Liver (tissue), 9 donors: ENCODE results near the gene PEX14. TPM values are rescaled to one million over a fixed set of nuclear protein-coding genes. Genes with fewer than 3 reads are reported as not detected.

Experiments used
- DNase-seq: peaks from one replicate; pipeline ENCODE4 v3.0.0-alpha.2; 2017; ENCODE audit warnings: low spot score
- H3K27ac ChIP-seq, 2 donors: one replicate each; pipeline ENCODE4 v1.7.0; 2013; ENCODE audit warnings: inconsistent platforms in 2 of 2, low read length in 2 of 2, control low read depth in 1 of 2, low read depth in 1 of 2, mild to moderate bottlenecking in 1 of 2
- H3K27me3 ChIP-seq, 4 donors: one replicate each; pipeline versions ENCODE4 v1.6.1 to v1.7.0; 2013; ENCODE audit warnings: low read length in 3 of 4, inconsistent platforms in 1 of 4, mild to moderate bottlenecking in 1 of 4, moderate library complexity in 1 of 4; ENCODE audit not compliant: control insufficient read depth in 4 of 4, insufficient read depth in 4 of 4
- H3K36me3 ChIP-seq, 4 donors: one replicate each; pipeline versions ENCODE4 v1.6.1 to v1.7.0; 2013; ENCODE audit warnings: low read length in 3 of 4, mild to moderate bottlenecking in 3 of 4, low read depth in 1 of 4, moderate library complexity in 1 of 4; ENCODE audit not compliant: control insufficient read depth in 4 of 4, insufficient read depth in 3 of 4
- H3K4me1 ChIP-seq, 4 donors: one replicate each; pipeline versions ENCODE4 v1.6.1 to v1.7.0; 2013; ENCODE audit warnings: low read length in 3 of 4, mild to moderate bottlenecking in 3 of 4, moderate library complexity in 1 of 4; ENCODE audit not compliant: control insufficient read depth in 4 of 4, insufficient read depth in 4 of 4
- H3K4me3 ChIP-seq, 3 donors: one replicate each; pipeline versions ENCODE4 v1.6.1 to v1.7.0; 2013; ENCODE audit warnings: low read length in 3 of 3, control low read depth in 1 of 3, low read depth in 1 of 3, mild to moderate bottlenecking in 1 of 3
- H3K9ac ChIP-seq, 2 donors: one replicate each; pipeline ENCODE4 v1.7.0; 2013; ENCODE audit warnings: low read length in 2 of 2, mild to moderate bottlenecking in 2 of 2, moderate library complexity in 2 of 2, control low read depth in 1 of 2, low read depth in 1 of 2
- H3K9me3 ChIP-seq, 4 donors: one replicate each; pipeline versions ENCODE4 v1.6.1 to v1.7.0; 2013; ENCODE audit warnings: low read length in 3 of 4; ENCODE audit not compliant: control insufficient read depth in 4 of 4
- FOXA1 ChIP-seq: IDR thresholded peaks from 2 replicates; pipeline ENCODE4 v1.6.1; 2016; ENCODE audit warnings: antibody characterized with exemption
- FOXA2 ChIP-seq: IDR thresholded peaks from 2 replicates; pipeline ENCODE4 v1.6.1; 2016; ENCODE audit warnings: antibody characterized with exemption
- JUND ChIP-seq, 2 donors: IDR thresholded peaks; 2 replicates each; pipeline ENCODE4 v1.6.1; 2016; ENCODE audit warnings: antibody characterized with exemption in 2 of 2
- NR2F2 ChIP-seq: IDR thresholded peaks from 2 replicates; pipeline ENCODE4 v1.6.1; 2016; ENCODE audit warnings: antibody characterized with exemption
- RAD21 ChIP-seq, 2 donors: IDR thresholded peaks; 2 replicates each; pipeline ENCODE4 v1.6.1; 2016; ENCODE audit warnings: antibody characterized with exemption in 2 of 2, mild to moderate bottlenecking in 2 of 2
- TAF1 ChIP-seq: conservative IDR thresholded peaks from 2 replicates; pipeline ENCODE4 v1.6.1; 2016; ENCODE audit warnings: antibody characterized with exemption, mild to moderate bottlenecking
- YY1 ChIP-seq: IDR thresholded peaks from 2 replicates; pipeline ENCODE4 v1.6.1; 2016; ENCODE audit warnings: antibody characterized with exemption, mild to moderate bottlenecking
- WGBS: extraction: QIAGEN DNeasy Blood & Tissue Kit; methylation state at CpG from one replicate; pipeline ENCODE4 v1.1.7; 2013; 5-methylcytosine and 5-hydroxymethylcytosine counted together
- polyA plus RNA-seq, 2 donors: library from polyadenylated mRNA; stranded (reverse) in 1 of 2; unstranded in 1 of 2; fragments of 200-250 nt in 1 of 2; fragments of >200 nt in 1 of 2; fragmentation: Nextera tagmentation in 1 of 2; extraction: Ambion mirVana in 1 of 2; gene quantifications; one replicate each; pipeline versions ENCODE4 v1.2.1 to v1.2.3, GENCODE V29; 2013 to 2015
- total RNA-seq, 2 donors: library from RNA; depleted of rRNA; stranded (reverse); fragments of >200 nt; gene quantifications; one replicate each; pipeline ENCODE4 v1.2.3, GENCODE V29; 2014
- TF ChIP-seq, protein P1 (sequence below): IDR thresholded peaks from 2 replicates; pipeline ENCODE4 v1.6.1; 2016; ENCODE audit warnings: antibody characterized with exemption, mild to moderate bottlenecking
- TF ChIP-seq, protein P2 (sequence below): IDR thresholded peaks from 2 replicates; pipeline ENCODE4 v1.6.1; 2016; ENCODE audit warnings: antibody characterized with exemption
- donor health status: healthy.
- donor health status: healthy.
- donor health status: healthy.
- donor health status: healthy.
- donor health status: healthy.

PEX14 gene
- total and polyA plus RNA-seq, 4 donors, result 7.1 to 16.1 (median 11.7) TPM

DNA sequence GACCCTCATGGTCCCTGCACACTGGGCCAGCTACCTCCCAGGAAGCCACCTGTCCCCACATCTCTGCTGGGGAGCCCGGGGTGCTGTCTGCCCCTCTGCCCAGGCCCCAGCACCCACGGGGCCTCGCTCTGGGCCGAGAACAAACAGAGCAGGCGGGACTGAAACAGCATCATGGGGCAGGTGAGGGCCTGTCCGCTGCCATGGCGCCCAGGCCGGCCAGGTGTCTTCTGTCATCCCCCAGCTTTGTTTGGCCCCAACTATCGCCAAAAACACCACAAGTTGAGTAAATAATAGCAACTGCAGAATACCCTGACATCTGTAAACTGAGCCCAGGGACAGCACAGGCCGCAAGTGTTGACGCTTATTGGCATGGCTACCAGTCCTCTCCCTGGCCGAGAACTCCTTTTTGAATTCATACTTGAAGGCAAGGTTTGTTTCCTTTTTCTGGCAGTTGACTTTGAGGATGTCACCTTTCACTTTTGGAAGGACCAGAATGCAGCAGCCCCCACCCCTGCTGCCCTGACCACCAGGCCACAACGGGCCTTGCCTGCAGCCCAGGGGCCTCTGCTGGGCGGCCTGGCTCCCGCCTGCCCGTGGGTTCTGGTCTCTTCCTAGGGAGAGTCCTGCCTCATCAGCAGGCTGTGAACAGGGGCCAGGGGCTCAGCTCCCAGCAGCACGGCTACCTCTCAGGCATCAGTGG is 169.0 kb downstream of the PEX14 start:
- Histone ChIP-seq H3K9ac (no peak overlapping the region), H3K27me3 (no peaks in the 10 kb centered on the region), H3K27ac (no peak overlapping the region), H3K4me1 (no peaks in the 10 kb centered on the region), H3K36me3 (peaks cover 0 to 18% (median 3%) of the 10 kb centered on the region in 4 donors), H3K9me3 (no peaks in the 10 kb centered on the region), H3K4me3 (no peak overlapping the region)
- DNase-seq, result no peak
- TF ChIP-seq FOXA1 (no peak), FOXA2 (no peak), YY1 (no peak), TAF1 (no peak), RAD21 (IDR thresholded peaks at IDR 0.05) (no peak), NR2F2 (no peak)
- TF ChIP-seq, protein P1, sequence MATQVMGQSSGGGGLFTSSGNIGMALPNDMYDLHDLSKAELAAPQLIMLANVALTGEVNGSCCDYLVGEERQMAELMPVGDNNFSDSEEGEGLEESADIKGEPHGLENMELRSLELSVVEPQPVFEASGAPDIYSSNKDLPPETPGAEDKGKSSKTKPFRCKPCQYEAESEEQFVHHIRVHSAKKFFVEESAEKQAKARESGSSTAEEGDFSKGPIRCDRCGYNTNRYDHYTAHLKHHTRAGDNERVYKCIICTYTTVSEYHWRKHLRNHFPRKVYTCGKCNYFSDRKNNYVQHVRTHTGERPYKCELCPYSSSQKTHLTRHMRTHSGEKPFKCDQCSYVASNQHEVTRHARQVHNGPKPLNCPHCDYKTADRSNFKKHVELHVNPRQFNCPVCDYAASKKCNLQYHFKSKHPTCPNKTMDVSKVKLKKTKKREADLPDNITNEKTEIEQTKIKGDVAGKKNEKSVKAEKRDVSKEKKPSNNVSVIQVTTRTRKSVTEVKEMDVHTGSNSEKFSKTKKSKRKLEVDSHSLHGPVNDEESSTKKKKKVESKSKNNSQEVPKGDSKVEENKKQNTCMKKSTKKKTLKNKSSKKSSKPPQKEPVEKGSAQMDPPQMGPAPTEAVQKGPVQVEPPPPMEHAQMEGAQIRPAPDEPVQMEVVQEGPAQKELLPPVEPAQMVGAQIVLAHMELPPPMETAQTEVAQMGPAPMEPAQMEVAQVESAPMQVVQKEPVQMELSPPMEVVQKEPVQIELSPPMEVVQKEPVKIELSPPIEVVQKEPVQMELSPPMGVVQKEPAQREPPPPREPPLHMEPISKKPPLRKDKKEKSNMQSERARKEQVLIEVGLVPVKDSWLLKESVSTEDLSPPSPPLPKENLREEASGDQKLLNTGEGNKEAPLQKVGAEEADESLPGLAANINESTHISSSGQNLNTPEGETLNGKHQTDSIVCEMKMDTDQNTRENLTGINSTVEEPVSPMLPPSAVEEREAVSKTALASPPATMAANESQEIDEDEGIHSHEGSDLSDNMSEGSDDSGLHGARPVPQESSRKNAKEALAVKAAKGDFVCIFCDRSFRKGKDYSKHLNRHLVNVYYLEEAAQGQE, result no peak
- WGBS, result 94% methylated on average over 17 of the region's 17 CpGs

DNA sequence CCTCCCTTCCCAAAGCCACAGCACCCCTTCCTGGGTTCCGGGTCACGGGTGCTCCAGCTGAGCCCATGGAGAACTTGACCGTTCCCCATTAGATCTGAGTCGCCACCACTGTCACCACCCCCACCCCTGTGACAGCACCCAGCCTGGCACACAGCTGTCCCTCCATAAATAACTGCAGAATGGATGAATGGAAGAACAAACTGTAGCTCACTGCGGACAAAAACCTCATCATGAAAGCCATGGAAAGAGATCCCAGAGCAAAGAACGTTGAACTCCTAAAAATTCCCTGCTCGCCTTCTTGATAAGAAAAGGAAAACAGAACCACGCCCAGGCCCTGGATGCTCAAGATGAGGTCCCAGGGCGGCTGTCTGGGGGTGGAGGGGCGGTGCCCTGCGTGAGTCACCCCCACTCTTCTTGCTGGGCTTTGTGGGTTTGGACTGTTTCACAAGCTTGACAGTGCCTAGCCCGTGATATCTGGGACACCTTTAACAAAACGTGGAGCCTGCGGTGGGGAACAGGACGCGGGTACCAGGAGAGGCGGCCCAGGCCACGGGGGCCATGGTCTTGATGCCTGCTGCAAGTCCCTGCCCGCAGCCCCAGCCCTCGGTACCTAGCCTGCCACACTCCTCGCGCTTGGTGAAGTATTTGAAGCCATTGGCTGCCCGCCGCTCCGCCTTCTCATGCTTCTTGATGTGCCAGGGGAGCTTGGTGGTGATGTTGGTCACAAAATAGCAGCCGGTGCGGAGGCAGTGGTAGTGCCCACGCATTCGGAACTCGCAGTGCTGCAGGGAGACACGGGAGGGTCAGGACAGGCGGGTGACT is 169.8 kb downstream of the PEX14 start:
- Histone ChIP-seq H3K4me1 (no peaks in the 10 kb centered on the region), H3K4me3 (no peak overlapping the region), H3K36me3 (peaks cover 0 to 15% (median 2%) of the 10 kb centered on the region in 4 donors), H3K9ac (no peak overlapping the region), H3K27me3 (no peaks in the 10 kb centered on the region), H3K9me3 (no peaks in the 10 kb centered on the region), H3K27ac (no peak overlapping the region)
- DNase-seq, result no peak
- TF ChIP-seq JUND (IDR thresholded peaks at IDR 0.05), result no peak
- WGBS, result 95% methylated on average over 32 of the region's 32 CpGs

DNA sequence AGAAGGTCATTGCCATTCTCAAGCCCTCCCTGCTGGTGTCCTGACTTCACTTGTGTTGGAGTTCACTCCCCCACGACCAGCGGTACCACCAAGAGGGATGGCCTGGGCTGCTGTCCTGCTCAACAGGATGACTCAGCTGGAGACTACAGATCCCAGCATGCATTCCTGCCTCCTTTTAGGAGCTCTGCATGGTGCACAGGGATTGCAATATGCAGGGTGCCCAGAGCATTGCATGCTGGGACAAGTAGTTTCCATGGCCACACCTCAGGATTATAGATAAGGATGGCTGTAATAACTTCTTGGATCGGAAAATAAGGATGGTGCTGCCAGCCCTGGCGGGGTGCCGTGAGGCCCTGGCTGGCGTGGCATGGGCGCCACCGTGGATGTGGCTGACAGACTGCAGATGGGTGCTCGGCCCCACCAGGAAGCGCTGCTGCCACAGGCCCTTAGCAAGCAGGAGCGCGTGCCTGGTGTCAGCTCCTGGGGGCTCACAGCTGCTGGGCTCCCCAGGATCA is 171.7 kb downstream of the PEX14 start:
- no peaks in the 10 kb centered on the region for H3K9me3 ChIP-seq
- no peaks in the 10 kb centered on the region for H3K27me3 ChIP-seq
- TF ChIP-seq, protein P2, sequence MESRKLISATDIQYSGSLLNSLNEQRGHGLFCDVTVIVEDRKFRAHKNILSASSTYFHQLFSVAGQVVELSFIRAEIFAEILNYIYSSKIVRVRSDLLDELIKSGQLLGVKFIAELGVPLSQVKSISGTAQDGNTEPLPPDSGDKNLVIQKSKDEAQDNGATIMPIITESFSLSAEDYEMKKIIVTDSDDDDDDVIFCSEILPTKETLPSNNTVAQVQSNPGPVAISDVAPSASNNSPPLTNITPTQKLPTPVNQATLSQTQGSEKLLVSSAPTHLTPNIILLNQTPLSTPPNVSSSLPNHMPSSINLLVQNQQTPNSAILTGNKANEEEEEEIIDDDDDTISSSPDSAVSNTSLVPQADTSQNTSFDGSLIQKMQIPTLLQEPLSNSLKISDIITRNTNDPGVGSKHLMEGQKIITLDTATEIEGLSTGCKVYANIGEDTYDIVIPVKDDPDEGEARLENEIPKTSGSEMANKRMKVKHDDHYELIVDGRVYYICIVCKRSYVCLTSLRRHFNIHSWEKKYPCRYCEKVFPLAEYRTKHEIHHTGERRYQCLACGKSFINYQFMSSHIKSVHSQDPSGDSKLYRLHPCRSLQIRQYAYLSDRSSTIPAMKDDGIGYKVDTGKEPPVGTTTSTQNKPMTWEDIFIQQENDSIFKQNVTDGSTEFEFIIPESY, result no peak
- TF ChIP-seq RAD21 (IDR thresholded peaks at IDR 0.05) (no peak), JUND (IDR thresholded peaks at IDR 0.05) (no peak)
- TF ChIP-seq, protein P1, result no peak
- H3K4me1 ChIP-seq, result no peaks in the 10 kb centered on the region
- no peak overlapping the region for H3K4me3 ChIP-seq
- H3K9ac ChIP-seq, result no peak overlapping the region
- WGBS, result 92% methylated on average over 12 of the region's 12 CpGs
- DNase-seq, result no peak
- H3K36me3 ChIP-seq, result peaks cover 0 to 13% (median 2%) of the 10 kb centered on the region in 4 donors
- H3K27ac ChIP-seq, result no peak overlapping the region
